ENCODE measurements around the gene CDC42EP4.
"Not testable (repeated sequence)": the region's sequence is repeated elsewhere in the genome, so short reads cannot be mapped to it uniquely, and the experiment has no call there.

The CDC42EP4 gene

DNA sequence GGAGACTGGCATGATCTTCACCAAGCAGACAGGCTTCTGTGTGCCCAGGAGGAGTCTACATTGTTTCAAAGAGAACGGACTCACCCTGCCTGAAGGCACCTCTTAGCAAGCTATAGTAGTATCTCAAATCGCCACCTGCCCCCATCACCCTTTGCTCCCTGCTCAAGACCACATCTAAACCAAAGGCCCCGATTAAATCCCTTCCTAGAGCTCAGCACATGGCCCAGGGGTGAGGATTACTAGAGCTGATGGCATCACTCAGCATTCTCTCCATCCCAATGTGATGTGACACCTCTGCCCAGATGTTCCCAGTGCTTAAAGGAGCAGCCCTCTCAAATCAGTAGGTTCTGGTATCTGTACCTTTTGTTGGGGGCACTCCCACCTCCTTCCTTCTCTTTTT is 8.0 kb upstream of the CDC42EP4 start:
- DNase-seq (ENCODE audit: low spot score), result no peak

- DNase-seq (ENCODE audit: low spot score), result no peak
Measured at GRCh38 chr17:73318836-73319235, 7.0 kb upstream of the CDC42EP4 start.

GRCh38 chr17:73318427-73318813 is 6.6 kb upstream of the CDC42EP4 start:
- no peak for DNase-seq (ENCODE audit: low spot score)

DNA sequence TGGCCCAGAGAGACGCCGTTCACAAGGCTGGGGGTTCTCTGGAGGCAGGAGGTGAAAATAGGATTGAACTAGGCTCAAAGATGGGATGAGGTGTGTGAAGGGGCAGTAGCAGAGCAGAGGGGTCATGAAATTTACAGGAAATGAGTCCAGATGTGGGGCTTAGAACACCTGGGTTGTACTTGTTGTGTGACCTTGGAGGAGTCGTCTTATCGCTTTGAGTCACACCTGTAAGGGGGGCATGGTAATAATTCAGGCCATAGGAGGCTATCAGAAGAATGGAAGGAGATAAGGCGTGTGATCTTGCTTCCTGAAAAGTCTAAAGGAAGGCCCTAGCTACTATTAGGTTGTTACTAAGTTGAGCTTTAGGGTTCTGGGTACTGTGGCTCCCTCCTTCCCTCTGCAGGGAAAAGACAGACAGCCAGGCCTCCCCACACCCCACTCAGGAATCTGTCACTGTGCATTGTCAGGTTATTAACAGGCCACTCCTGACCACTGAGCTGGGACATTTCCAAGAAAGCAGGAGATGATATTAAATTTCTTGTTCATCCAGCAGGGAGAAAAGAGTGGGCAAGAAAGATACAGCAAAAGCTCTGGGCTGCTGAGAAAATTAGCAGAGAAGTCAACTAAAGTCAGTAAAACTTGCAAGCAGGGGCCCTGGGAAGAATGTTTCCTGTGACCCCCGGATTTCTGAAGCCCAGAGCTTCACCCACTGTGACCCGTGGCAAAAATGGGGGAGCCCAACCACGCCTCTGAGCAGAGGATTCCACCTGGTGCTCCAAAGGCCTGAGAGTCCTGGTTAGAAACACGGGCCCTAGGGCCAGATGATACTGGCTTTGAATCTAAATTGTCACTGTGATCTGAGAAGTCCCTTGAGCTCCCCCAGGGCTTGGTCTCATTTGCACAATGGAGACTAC is 6.0 kb upstream of the CDC42EP4 start:
- DNase-seq (ENCODE audit: low spot score), result no peak

DNA sequence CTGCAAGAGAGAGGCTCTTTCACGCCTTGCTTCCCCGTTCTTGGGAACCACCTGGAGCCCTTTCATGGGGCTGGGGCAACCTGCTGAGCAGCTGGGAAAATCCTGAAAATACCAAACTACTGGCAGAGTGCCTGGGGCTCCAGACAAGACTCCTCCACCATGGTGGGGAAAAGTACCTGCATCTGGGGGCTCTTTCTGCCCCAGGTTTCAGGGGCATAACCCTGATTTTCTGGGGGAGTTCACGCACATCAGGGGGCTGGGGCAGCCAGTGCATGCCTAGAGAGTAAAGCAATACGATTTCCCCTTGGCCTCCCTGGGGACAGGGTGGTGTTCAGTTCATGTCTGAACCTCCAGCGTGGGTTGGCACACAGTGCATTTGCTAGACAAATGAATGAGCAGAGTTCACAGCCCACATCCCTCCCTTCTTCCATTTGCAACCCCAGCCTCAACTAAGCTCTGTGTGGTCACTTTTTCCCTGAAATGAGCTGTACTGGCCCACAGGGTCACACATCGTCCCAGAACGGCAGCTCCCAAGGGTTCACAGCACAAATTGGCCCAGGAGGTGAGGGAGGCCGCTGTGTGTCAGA is 5.2 kb upstream of the CDC42EP4 start:
- DNase-seq (ENCODE audit: low spot score), result no peak

- DNase-seq (ENCODE audit: low spot score), result no peak
Measured at GRCh38 chr17:73315471-73315870, 3.7 kb upstream of the CDC42EP4 start.

DNA sequence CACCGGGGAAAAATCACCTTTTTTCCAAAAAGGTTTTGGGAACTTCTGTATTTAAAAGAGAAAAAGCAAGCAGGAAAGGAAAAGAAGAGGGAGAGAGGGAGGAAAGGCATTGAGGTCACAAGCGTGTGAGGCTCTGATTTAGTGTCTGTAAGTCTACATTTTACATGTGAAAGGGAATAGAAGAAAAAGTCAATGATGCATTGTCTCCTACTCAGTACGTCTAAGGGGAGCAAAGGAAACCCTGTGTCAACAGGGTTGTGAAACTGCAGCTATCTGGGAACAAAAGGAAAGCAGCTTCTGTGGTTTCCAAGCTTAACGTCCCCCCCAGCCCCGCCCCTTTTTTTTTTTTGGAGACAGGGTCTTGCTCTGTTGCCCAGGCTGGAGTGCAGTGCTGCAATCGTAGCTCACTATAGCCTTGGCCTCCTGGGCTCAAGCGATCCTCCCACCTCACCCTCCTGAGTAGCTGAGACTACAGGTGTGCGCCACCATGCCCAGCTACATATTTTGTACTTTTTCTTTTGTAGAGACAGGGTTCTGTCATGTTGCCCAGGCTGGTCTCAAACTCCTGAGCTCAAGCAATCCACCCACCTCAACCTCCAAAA is 1.8 kb upstream of the CDC42EP4 start:
- no peak for DNase-seq (ENCODE audit: low spot score)

DNA sequence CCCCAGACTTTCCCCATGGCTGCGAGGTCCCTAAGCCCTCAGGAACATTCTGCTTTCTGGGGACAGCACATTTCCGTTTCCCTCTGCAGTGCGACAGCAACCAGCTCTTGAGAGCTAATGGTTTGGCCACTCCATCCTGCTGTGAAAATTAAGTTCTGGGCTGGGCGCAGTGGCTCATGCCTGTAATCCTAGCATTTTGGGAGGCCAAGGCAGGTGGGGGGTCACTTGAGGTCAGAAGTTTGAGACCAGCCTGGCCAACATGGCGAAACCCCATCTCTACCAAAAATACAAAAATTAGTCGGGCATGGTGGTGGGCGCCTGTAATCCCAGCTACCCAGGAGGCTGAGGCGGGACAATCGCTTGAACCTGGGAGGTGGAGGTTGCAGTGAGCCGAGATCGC is 1.1 kb upstream of the CDC42EP4 start:
- not testable (repeated sequence) for DNase-seq (ENCODE audit: low spot score)

DNA sequence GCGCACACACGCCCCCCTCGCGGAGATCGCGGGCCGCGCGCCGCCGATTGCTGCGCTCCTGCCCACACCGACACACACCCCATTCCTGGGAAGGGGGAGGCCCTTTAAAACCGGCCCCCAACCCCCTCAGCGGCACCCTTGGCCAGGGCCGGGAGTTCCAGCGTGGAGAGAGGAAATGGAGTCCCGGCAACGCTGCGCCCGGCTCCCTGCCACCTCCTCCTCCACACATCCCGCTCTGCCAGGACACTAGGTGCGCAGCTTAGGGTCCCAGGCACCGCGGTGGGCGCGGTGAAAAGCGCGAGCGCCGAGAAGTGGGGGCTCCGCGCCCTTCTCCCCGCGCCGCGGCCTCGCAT is 397 bp downstream of the CDC42EP4 start:
- no peak for DNase-seq (ENCODE audit: low spot score)

GRCh38 chr17:73309727-73310596 is 1.8 kb downstream of the CDC42EP4 start:
- DNase-seq (ENCODE audit: low spot score), result no peak

DNA sequence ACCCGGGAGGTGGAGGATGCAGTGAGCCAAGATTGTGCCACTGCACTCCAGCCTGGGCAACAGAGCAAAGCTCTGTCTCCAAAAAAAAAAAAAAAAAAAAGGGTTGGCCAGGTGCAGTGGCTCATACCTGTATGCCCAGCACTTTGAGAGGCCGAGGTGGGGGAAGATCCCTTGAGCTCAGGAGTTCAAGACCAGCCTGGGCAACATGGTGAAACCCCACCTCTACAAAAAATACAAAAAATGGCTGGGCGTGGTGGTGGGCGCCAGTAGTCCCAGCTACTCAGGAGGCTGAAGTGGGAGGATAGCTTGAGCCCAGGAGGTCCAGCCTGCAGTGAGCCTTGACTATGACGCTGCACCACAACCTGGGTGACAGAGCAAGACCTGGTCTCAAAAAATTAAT is 2.8 kb downstream of the CDC42EP4 start:
- not testable (repeated sequence) for DNase-seq (ENCODE audit: low spot score)

- DNase-seq (ENCODE audit: low spot score), result no peak
Measured at GRCh38 chr17:73308017-73308823, 3.6 kb downstream of the CDC42EP4 start.

DNA sequence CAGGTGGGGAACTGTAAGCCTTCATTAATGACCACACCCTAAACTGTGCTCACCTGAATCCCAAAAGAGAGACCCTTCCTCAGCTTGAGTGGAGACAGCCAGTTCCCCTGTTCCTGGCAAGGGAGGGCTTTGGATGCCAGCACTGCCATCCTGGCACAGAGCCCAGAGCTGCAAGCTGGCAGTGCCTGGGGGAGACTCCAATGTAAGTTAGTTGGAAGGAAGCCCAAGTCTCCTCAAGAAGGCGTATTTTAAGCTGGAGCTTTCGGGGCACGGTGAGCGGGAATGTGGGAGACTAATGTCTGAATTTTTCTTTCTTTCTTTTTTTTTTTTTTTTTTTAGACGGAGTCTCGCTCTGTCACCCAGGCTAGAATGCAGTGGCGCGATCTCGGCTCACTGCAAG is 4.7 kb downstream of the CDC42EP4 start:
- no peak for DNase-seq (ENCODE audit: low spot score)

- no peak for DNase-seq (ENCODE audit: low spot score)
Measured at GRCh38 chr17:73305845-73306836, 5.7 kb downstream of the CDC42EP4 start.

- no peak for DNase-seq (ENCODE audit: low spot score)
Measured at GRCh38 chr17:73304971-73305812, 6.6 kb downstream of the CDC42EP4 start.

DNA sequence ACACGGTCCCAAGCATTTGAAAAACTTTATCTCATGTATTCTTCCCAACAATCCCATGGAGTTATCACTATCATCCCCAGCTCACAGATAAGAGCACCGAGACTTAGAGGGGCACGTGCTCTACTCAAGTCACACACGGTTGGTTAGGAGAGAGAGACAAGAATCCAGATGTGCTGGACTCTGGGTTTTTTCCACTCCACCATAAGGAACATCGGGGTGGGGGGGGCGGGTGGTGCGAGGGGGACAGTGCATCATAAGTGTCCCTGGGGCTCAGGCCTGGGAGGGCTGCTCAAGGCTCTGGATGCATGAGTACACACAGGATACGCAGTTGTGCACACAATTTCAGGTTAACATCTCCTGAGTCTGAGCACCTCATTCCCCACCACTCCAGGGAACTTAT is 7.4 kb downstream of the CDC42EP4 start:
- no peak for DNase-seq (ENCODE audit: low spot score)

- DNase-seq (ENCODE audit: low spot score), result no peak
Measured at GRCh38 chr17:73302189-73302588, 9.6 kb downstream of the CDC42EP4 start.

GRCh38 chr17:73301369-73301768 is 10.4 kb downstream of the CDC42EP4 start:
- DNase-seq (ENCODE audit: low spot score), result no peak

- no peak for DNase-seq (ENCODE audit: low spot score)
Measured at GRCh38 chr17:73300392-73300791, 11.4 kb downstream of the CDC42EP4 start.

Measured in CD4-positive, alpha-beta T cell treated with Interleukin-15 for 4 hours (primary cell).